Bronchial epithelial cell (primary cell): ENCODE results near the gene SERPINC1. TPM values are rescaled to one million over a fixed set of nuclear protein-coding genes. Genes with fewer than 3 reads are reported as not detected.
"Not testable (repeated sequence)": the region's sequence is repeated elsewhere in the genome, so short reads cannot be mapped to it uniquely, and the experiment has no call there.

ENCODE experiments used
- DNase-seq: peaks from one replicate; pipeline ENCODE4 v3.0.0-alpha.2; 2010; ENCODE audit warnings: low read depth
- FAIRE-seq: peaks from 2 replicates; lab custom pipeline; 2011; peaks lifted over from hg19 to GRCh38; lab: Jason Lieb, UNC
- H3K27me3 ChIP-seq: 2 replicates; pipeline ENCODE4 v1.5.1; 2011; ENCODE audit warnings: low read length; ENCODE audit not compliant: control insufficient read depth, insufficient read depth
- H3K36me3 ChIP-seq: 2 replicates; pipeline ENCODE4 v1.5.1; 2011; ENCODE audit warnings: low read length; ENCODE audit not compliant: control insufficient read depth, insufficient read depth
- H3K4me3 ChIP-seq: 2 replicates; pipeline ENCODE4 v1.5.1; 2011; ENCODE audit warnings: mild to moderate bottlenecking, low read depth, low read length, control low read depth
- CTCF ChIP-seq: IDR thresholded peaks from 2 replicates; pipeline ENCODE4 v1.5.1; 2011; ENCODE audit warnings: mild to moderate bottlenecking, moderate library complexity, low read length, control low read depth, inconsistent platforms; ENCODE audit not compliant: insufficient read depth, severe bottlenecking
- total RNA-seq: library from RNA; depleted of rRNA; stranded (reverse); fragments of >200 nt; gene quantifications from 2 replicates; pipeline ENCODE4 v1.2.1, GENCODE V29; 2014

The SERPINC1 gene
- total RNA-seq = not detected in 2 replicates

GRCh38 chr1:173917149-173917548, at the start of gene SERPINC1:
Gene SERPINC1 (minus strand): TSS chr1:173917327. CDS start chr1:173917259, 68 bp downstream.
- FAIRE-seq = no peak
- TF ChIP-seq CTCF = no peak
- Histone ChIP-seq H3K4me3 (no peak within 1 kb of the TSS), H3K27me3 (no peaks in the 10 kb centered on the region), H3K36me3 (no peaks in the 10 kb centered on the region)
- no peak for DNase-seq

- not testable (repeated sequence) for H3K27me3 ChIP-seq, DNase-seq, FAIRE-seq, H3K36me3 ChIP-seq, H3K4me3 ChIP-seq
These were observed 48.8 kb upstream of the SERPINC1 start for GRCh38 chr1:173965896-173966295.

GRCh38 chr1:173963477-173963876, 46.4 kb upstream of the SERPINC1 start:
- H3K4me3 ChIP-seq = no peak overlapping the region
- FAIRE-seq (no peak), DNase-seq (no peak)
- no peaks in the 10 kb centered on the region for H3K27me3 ChIP-seq
- TF ChIP-seq CTCF = no peak
- H3K36me3 ChIP-seq = peaks cover 8% of the 10 kb centered on the region

- H3K36me3 ChIP-seq = peaks cover 8% of the 10 kb centered on the region
- no peak overlapping the region for H3K4me3 ChIP-seq
- FAIRE-seq (no peak), DNase-seq (no peak)
- H3K27me3 ChIP-seq = no peaks in the 10 kb centered on the region
- TF ChIP-seq CTCF = no peak
These were observed 43.5 kb upstream of the SERPINC1 start for GRCh38 chr1:173960625-173961024.

- no peak for TF ChIP-seq CTCF
- no peak for FAIRE-seq
- peaks cover 3% of the 10 kb centered on the region for H3K36me3 ChIP-seq
These were observed 37.1 kb upstream of the SERPINC1 start for GRCh38 chr1:173954179-173954578.

DNA sequence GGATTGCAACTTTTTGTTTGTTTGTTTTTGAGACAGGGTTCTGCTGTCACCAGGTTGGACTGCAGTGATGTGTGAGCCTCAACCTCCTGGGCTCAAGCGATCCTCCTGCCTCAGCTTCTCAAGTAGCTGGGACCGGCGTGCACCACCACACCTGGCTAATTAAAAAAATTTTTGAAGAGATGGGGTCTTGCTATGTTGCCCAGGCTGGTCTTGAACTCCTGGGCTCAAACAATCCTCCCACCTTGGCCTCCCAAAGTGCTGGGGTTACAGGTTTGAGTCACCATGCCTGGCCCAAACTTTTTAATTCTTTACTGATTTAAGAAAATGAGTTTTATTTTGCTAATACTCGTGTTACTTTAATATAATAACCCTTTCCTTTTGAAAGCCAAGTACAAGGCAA, 31.5 kb upstream of the SERPINC1 start:
- Histone ChIP-seq H3K4me3 (no peak overlapping the region), H3K36me3 (peaks cover 6% of the 10 kb centered on the region), H3K27me3 (no peaks in the 10 kb centered on the region)
- TF ChIP-seq CTCF = no peak
- FAIRE-seq = no peak
- no peak for DNase-seq

More at GRCh38 chr1:173954179-173954578, 37.1 kb upstream of the SERPINC1 start:
- DNase-seq = no peak
- no peak overlapping the region for H3K4me3 ChIP-seq
- no peaks in the 10 kb centered on the region for H3K27me3 ChIP-seq
